Fibroblast of pulmonary artery (primary cell): ENCODE measurements around the gene WNT3A.

Source experiments
- DNase-seq: peaks from one replicate; pipeline ENCODE4 v3.0.0-alpha.2; 2010; ENCODE audit warnings: low read depth
- H3K4me3 ChIP-seq: replicated peaks from 2 replicates; pipeline ENCODE4 v1.5.1; 2011; ENCODE audit warnings: low read depth, mild to moderate bottlenecking, control low read depth, low read length, moderate library complexity
- CTCF ChIP-seq: IDR thresholded peaks from 2 replicates; pipeline ENCODE4 v1.5.1; 2011; ENCODE audit warnings: mild to moderate bottlenecking, control low read depth, low read length, inconsistent platforms; ENCODE audit errors: missing control alignments

WNT3A gene

GRCh38 chr1:228004856-228005462 lies 1.8 kb upstream of the WNT3A start:
- DNase-seq = no peak
- TF ChIP-seq CTCF = no peak
- no peak overlapping the region for H3K4me3 ChIP-seq

GRCh38 chr1:228005511-228006033 lies 1.2 kb upstream of the WNT3A start:
- no peak for DNase-seq
- no peak overlapping the region for H3K4me3 ChIP-seq
- no peak for TF ChIP-seq CTCF

- no peak for DNase-seq
- H3K4me3 ChIP-seq = no peak overlapping the region
- TF ChIP-seq CTCF = no peak
Measured at GRCh38 chr1:228006034-228006785, 588 bp upstream of the WNT3A start.

- DNase-seq = peak; percentile 9
- TF ChIP-seq CTCF = no peak
- no peak overlapping the region for H3K4me3 ChIP-seq
Measured at GRCh38 chr1:228007049-228007800, 427 bp downstream of the WNT3A start.

- TF ChIP-seq CTCF = no peak
- H3K4me3 ChIP-seq = no peak overlapping the region
- DNase-seq = no peak
Measured at GRCh38 chr1:228007801-228008341, 1.1 kb downstream of the WNT3A start.

- no peak overlapping the region for H3K4me3 ChIP-seq
Measured at GRCh38 chr1:228008391-228009115, 1.8 kb downstream of the WNT3A start.

More at GRCh38 chr1:228008391-228009115, 1.8 kb downstream of the WNT3A start:
- DNase-seq = no peak
- TF ChIP-seq CTCF = no peak
